ENCODE measurements around the gene GALNT10.

GALNT10 gene

GRCh38 chr5:154268073-154268472 lies 77.5 kb downstream of the GALNT10 start:
- no peak for DNase-seq (ENCODE audit: low spot score)

DNA sequence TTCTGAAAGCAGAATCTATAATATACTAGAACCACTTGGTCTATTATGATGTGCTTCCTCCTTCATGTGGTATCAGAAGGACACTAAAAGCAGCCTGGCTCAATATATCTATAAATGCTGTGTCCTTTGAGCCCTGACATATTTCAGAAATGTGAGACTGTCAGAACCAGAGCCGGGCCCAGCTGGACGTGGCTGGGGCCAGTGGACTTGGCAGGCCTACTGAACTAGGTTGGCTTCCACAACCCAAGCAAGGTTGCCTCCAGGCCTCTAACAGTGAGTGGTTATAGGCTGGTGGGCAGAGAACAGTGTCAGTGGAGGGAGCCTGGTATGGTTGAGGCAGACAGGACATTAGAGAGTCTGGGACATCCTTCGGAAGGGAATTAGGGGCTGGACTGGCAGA lies 78.9 kb downstream of the GALNT10 start:
- DNase-seq (ENCODE audit: low spot score): no peak

DNA sequence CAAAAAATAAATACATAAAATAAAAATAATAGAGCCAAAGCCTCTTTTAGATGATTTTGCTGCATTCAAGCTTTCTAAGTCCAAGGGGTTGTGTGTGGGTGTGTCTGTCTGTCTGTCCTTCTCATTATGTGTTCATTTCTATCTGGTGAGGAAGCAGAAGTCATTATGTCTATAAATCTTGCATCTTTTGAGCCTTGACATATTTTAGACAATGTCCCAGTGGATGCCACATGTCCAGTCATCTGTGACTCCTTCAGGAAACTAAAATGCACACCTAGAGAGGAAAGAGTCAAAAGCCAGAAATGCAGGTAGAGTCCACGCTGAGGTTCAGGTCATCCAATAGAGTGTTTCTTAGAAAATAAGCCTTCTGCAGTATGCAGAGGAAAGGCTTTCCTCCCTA lies 80.9 kb downstream of the GALNT10 start:
- no peak for DNase-seq (ENCODE audit: low spot score)

- DNase-seq (ENCODE audit: low spot score): no peak
Observed at GRCh38 chr5:154271936-154272514, 81.5 kb downstream of the GALNT10 start.

GRCh38 chr5:154273028-154273617 lies 82.6 kb downstream of the GALNT10 start:
- no peak for DNase-seq (ENCODE audit: low spot score)

GRCh38 chr5:154273963-154274827 lies 83.7 kb downstream of the GALNT10 start:
- no peak for DNase-seq (ENCODE audit: low spot score)

- DNase-seq (ENCODE audit: low spot score): no peak
Observed at GRCh38 chr5:154274828-154275185, 84.3 kb downstream of the GALNT10 start.

- no peak for DNase-seq (ENCODE audit: low spot score)
Observed at GRCh38 chr5:154275566-154275965, 85.0 kb downstream of the GALNT10 start.

- DNase-seq (ENCODE audit: low spot score): no peak
Observed at GRCh38 chr5:154276261-154276972, 85.9 kb downstream of the GALNT10 start.

DNA sequence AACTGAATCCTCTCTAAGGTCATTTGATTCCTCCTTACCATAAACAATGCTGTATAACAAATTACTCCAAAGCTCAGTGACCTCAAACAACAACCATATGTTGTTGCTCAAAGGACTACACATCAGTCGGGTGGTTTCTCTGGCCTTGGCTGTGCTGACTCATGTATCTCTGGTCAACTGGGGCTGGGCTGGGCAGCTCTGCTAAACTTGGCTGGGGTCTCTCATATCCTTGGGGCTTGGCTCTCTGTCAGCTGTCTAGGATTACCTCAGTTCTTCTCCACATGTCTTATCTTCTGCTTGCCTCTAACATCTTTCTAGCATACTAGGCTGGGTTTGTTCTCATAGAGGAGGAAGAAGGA lies 86.4 kb downstream of the GALNT10 start:
- no peak for DNase-seq (ENCODE audit: low spot score)

GRCh38 chr5:154277499-154277898 lies 87.0 kb downstream of the GALNT10 start:
- DNase-seq (ENCODE audit: low spot score): no peak

- DNase-seq (ENCODE audit: low spot score): no peak
Observed at GRCh38 chr5:154278186-154278585, 87.7 kb downstream of the GALNT10 start.

DNA sequence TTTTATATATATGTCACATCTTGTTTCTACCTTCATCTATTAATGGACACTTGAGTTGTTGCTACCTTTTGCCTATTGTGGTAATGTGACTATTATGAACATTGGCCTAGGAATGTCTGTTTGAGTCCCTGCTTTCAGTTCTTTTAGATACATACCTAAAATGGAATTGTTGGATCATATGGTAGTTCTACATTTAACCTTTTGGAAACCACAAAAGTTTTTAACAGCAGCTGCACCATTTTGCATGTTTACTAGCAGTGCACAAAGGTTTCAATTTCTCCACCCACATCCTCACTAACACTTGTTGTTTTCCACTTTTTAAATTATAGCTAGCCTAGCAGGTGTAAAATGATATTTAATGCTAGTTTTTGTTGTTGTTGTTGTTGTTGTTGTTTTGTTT lies 88.4 kb downstream of the GALNT10 start:
- no peak for DNase-seq (ENCODE audit: low spot score)

DNA sequence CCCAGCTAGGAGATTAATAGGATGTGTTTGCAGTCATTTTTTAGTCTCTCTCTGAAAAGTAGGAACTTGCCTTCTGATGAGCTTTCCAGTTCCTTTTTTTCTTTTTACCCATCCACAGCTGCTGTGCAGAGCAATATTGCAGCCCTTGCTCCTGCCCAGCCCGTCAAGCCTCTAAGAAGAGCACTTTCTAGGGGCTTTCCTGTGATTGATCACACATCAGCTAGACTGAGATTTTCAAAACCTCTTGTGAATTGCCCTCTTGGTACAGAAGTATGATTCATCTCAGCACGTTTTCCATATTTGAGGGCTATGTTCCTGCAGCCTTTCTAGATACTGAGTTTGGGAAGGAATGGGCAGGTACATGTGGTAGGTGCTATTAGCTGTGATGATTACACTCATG lies 93.9 kb downstream of the GALNT10 start:
- no peak for DNase-seq (ENCODE audit: low spot score)

GRCh38 chr5:154285661-154286408 lies 95.3 kb downstream of the GALNT10 start:
- no peak for DNase-seq (ENCODE audit: low spot score)

GRCh38 chr5:154286557-154286956 lies 96.0 kb downstream of the GALNT10 start:
- DNase-seq (ENCODE audit: low spot score): no peak

DNA sequence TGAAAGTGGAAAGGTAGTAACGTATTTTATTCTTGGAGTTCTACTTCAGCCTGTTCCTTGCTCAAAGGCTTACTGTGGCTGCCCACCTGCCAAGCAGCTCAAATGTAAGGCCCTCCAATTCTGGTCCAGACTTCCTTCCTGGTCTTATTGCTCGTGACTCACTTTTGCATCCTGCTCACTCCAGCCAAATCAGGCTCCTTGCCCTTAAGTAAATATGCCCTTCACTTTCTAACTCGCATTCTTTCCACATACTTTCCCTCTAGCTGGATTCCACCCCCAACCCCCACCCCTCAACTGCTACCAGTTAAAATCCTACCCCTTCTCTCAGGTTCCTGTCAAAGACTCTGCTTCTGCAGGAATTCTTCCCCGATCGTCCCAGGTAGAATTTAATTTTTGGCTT lies 96.6 kb downstream of the GALNT10 start:
- peak; percentile 32 for DNase-seq (ENCODE audit: low spot score)

DNA sequence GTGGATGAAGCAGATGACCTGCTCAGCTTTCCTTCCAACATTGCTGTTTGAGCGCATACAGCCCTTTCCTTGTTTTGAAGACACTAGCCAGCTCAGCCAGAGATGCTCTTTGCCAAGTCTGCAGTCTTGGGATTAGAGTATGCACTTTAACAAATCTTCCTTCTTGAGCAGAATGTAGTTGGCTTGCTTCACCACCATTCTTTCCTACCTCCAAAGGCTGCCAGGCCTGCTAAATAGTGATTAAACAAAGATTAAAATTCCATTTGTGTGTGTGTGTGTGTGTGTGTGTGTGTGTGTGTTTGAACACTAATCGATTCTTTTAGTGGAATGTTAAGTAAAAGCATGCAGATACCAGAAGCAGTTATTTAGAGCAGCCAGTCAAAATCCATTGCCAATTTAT lies 97.6 kb downstream of the GALNT10 start:
- no peak for DNase-seq (ENCODE audit: low spot score)

GRCh38 chr5:154291917-154292316 lies 101.4 kb downstream of the GALNT10 start:
- DNase-seq (ENCODE audit: low spot score): no peak

DNA sequence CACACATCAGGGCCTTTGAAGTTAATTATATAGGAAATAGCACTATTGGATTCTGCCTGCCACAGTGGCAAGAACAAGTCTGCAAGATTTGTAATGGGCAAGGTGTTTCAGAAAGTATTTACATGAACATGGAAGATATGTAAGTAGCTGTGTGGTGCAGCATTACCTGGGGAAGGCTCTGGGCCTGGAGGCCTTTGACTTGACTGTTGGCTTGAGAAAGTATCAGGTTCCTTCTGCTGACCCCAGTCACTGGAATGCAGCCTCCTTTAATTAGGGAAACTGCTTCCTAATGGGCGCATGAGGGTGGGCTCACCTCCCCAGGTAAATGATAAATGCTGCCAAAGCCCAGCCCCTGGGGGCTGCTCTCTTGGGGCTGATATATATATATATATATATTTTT lies 102.7 kb downstream of the GALNT10 start:
- no peak for DNase-seq (ENCODE audit: low spot score)

DNA sequence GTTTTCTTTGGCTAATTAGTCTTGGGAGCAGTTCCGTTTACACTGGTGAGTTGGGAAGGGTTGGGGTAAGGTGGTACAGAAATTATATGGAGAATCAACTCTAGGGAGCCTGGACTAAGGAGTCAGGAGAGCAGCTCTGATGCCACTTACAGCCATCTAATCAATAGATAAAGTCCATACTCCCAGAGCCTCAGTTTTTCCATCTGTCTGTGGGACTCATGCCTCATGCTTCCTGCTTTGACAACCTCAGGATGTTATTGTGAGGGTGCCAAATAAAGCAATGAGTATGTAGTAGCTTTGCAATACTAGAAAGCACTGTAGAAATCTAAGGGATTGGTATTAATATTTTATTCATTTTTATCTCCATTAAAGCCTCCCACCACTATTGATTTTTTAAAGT lies 105.0 kb downstream of the GALNT10 start:
- DNase-seq (ENCODE audit: low spot score): no peak

DNA sequence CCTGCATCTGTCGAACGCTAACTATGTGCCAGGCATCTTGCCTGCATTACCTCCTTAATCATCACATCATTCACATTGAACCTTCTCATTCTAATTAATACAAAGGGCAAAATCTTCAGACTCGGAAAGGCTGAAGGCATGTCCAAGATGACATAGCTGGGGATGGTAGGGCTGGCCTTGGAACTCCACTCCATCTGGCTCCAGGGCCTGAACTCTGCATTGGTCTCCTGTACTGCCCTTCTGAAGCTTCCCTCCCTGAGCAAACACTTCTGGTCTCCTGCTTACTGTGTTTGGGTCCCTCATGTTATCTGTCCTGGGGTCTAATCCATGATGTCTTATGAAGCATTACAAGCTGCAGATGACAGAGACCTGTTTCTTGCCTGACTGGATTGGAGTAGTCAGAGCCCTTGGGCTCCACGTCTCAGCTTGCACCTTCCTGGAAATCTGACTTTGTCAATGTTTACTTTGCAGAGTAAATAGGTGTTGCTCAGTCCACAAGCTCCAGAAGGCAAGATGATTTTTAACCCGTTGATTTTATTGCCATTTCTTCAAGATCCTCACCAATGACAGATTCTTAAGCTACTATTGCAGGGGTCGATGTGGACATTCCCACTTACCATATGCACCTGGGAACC lies 106.1 kb downstream of the GALNT10 start:
- no peak for DNase-seq (ENCODE audit: low spot score)
